Measurements from ENCODE around the gene CDH22. TPM values are rescaled to one million over a fixed set of nuclear protein-coding genes. Genes with fewer than 3 reads are reported as not detected.

The CDH22 gene
- total and polyA plus RNA-seq, 9 of the 15 experiments (the other 6 are each of a cell fraction or from before 2014, with no cell fraction given), result 0.07 to 0.08 TPM; not detected in 7

- Histone ChIP-seq H3K4me1 (replicated peaks in 1 of 2; ENCODE audit: control insufficient read depth in 2 of 2, insufficient read depth in 2 of 2, low read length in 2 of 2) (peaks cover 13 to 28% of the 10 kb centered on the region in 2 experiments; a peak in 3 of 5 replicates), H3K79me2 (ENCODE audit: control insufficient read depth, insufficient read depth, low read length) (no peaks in the 10 kb centered on the region), H3K9me3 (replicated peaks; ENCODE audit: control insufficient read depth, insufficient read depth, low read depth, low read length) (no peaks in the 10 kb centered on the region), H3K9me1 (ENCODE audit: control insufficient read depth, insufficient read depth, low read length) (no peaks in the 10 kb centered on the region), H3K36me3 (ENCODE audit: control insufficient read depth, insufficient read depth, low read length) (no peaks in the 10 kb centered on the region), H3K4me2 (ENCODE audit: insufficient read depth, low read length) (no peak overlapping the region), H3K4me3 (no peak overlapping the region), H3K27ac (ENCODE audit: extremely low read depth, low read depth, low read length) (no peak overlapping the region), H3K27me3 (ENCODE audit: control insufficient read depth in 2 of 2, insufficient read depth in 2 of 2, low read length in 2 of 2) (peaks cover 24 to 48% of the 10 kb centered on the region in 2 experiments), H2AFZ (ENCODE audit: low read depth, low read length) (no peak overlapping the region), H3K9ac (ENCODE audit: insufficient read depth in 1 of 2, low read depth in 2 of 2, low read length in 2 of 2) (no peak overlapping the region), H4K20me1 (replicated peaks; ENCODE audit: control insufficient read depth, insufficient read depth, low read length) (peaks cover 22% of the 10 kb centered on the region)
- POLR2A ChIA-PET, result interaction anchor here (0.6 kb wide), 1 partner anchor 225 kb away, joined by 3 read pairs; no protein-coding TSS in a partner anchor
- no peak for ATAC-seq
- WGBS (ENCODE audit: insufficient coverage, low coverage, missing lambda C conversion rate), result 0% methylated on average over 3 of the region's 3 CpGs
- in situ Hi-C loops (cut with MboI) (no loop called here), intact Hi-C loops (cut with micrococcal nuclease) (no loop called here)
- TF ChIP-seq HDAC3 (IDR thresholded peaks at IDR 0.05; ENCODE audit: borderline replicate concordance, partially characterized antibody), result no peak
- TF ChIP-seq ZNF584 (CRISPR knock-in tag; IDR thresholded peaks at IDR 0.05; ENCODE audit: low read depth), result no peak
- TF ChIP-seq MTF1 (CRISPR knock-in tag; IDR thresholded peaks at IDR 0.05; ENCODE audit: borderline replicate concordance), result no peak
- no peak for TF ChIP-seq MITF (IDR thresholded peaks at IDR 0.05)
- no peak for TF ChIP-seq FOXM1 (IDR thresholded peaks at IDR 0.05; ENCODE audit: low read depth)
- no peak for TF ChIP-seq FOXM1 (CRISPR knock-in tag; IDR thresholded peaks at IDR 0.05; ENCODE audit: low read depth)
- TF ChIP-seq XRCC4 (IDR thresholded peaks at IDR 0.05; ENCODE audit: extremely low read depth, insufficient read depth, insufficient read length), result no peak
- no peak for TF ChIP-seq STAT5B (CRISPR knock-in tag; IDR thresholded peaks at IDR 0.05)
- TF ChIP-seq HES1 (IDR thresholded peaks at IDR 0.05; ENCODE audit: low read depth), result no peak
- TF ChIP-seq SNRNP70 (optimal IDR thresholded peaks at IDR 0.05; ENCODE audit: low read depth, low read length), result no peak
- TF ChIP-seq ZNF232 (CRISPR knock-in tag; IDR thresholded peaks at IDR 0.05), result no peak
- TF ChIP-seq NCOA6 (IDR thresholded peaks at IDR 0.05), result no peak
- peak; percentile 22; the same call in 1 of the 2 replicates for TF ChIP-seq ZNF316 (IDR thresholded peaks at IDR 0.05)
- TF ChIP-seq CHCHD3 (CRISPR knock-in tag; IDR thresholded peaks at IDR 0.05), result no peak
- TF ChIP-seq TCF7 (IDR thresholded peaks at IDR 0.05; ENCODE audit: borderline replicate concordance), result no peak
- peak; percentile 49; the same call in 1 of the 2 replicates for TF ChIP-seq C11orf30 (IDR thresholded peaks at IDR 0.05; ENCODE audit: low read depth)
- no peak for TF ChIP-seq HMG20B (CRISPR knock-in tag; IDR thresholded peaks at IDR 0.05)
- CTCF ChIA-PET (ENCODE audit: low intra/inter-chr PET ratio), result no interaction called here
- no peak for DNase-seq (ENCODE audit: extremely low read depth in 1 of 4, low spot score in 3 of 4)
- BruUV-seq (replicated peaks), result no TSS peak
- no peak for FAIRE-seq
Measured at GRCh38 chr20:46212252-46212651, 96.0 kb downstream of the CDH22 start.
